ENCODE results near the gene RALGDS.
"Not testable (repeated sequence)": the region's sequence is repeated elsewhere in the genome, so short reads cannot be mapped to it uniquely, and the experiment has no call there.

The RALGDS gene

DNA sequence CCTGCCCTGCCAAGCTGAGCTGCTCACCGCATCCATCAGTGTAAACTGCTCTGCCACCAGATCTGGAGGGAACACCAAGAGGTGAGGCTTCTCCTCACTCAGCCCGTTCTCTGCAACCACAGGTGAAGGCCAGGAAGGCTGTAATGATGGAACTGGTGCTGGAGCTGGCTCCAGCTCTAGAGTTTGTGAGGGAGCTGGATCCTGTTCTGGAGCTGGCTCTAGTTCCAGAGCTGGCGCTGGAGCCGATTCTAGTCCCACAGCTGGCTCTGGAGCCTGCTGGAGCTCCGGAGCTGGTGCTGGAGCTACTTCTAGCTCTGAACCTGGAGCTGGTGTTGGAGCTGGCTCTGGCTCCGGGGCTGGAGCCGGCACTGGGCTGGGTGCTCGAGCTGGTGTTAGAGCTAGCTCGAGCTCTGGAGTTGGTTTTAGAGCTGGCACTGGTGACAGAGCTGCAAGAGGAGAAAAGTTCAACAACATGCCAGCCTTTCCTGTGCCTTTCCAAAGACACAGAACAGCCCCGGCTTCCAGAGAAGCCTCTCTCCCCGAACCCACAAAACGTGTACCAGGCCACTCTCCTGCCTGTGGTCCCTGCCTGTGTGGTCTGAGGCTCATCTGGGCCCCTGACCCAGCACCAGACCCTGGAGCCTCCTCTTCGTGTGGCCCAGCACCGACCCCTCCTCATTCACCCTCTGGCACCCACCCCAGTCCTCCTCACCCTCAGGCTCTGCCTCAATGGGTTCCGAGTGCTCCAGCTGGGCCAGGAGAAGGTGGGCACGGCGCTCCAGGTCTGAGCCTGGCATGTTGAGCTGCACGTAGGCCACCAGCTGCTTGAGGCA is 12.9 kb downstream of the RALGDS start:
- no peak for DNase-seq (ENCODE audit: low read depth in 2 of 2)

GRCh38 chr9:133107245-133107722 is 13.8 kb downstream of the RALGDS start:
- no peak for DNase-seq (ENCODE audit: low read depth in 2 of 2)

DNA sequence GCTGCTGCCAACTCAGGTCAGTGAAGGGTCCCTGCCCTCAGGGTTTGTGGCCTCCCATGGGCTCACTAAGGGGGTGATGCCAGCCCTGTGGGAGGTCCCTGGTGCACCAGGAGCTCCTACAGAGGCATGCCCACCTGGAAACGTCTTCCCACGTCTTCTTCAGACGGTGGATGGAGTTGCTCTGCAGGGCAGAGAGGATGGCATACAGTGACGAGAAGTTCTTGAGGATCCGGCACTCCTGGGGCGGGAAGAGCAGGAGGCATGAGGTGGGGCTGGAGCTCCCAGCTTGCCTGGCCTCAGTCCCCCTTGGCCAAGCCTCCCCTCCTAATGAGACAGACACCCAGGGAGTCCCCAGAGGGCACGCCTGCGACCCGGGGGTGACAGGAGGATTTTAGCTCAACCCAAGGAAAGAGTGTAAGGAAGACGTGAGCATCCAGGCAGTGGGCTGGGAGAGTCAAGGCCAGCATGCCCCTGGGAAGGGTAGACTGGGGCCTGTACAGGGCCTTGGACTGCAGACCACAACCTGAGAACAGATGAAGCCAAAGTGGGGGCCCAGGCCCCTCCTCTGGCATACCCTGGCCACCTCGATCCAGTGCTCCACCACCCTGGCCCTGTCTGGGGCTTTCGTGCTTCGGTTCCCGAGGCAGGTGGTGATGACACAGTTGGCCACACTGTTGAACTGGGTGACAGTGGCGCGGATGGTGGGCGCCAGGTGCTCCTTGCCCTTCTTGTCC is 14.4 kb downstream of the RALGDS start:
- DNase-seq (ENCODE audit: low read depth in 2 of 2), result no peak

DNA sequence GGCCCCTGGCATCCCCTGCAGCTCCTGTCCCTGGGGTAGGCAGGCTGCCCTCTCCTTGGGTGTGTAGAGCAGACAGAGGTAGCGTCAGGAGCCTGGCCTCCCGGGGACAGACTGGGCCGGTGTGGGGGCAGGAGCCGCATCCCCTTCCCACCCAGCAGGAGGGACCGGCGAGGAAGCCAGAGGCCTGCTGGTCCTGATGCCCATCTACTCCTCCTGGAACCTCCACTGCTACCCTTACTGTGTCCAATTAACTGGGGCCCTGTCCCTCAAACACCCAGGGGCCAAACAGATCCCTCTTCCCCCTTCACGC is 15.6 kb downstream of the RALGDS start:
- DNase-seq (ENCODE audit: low read depth in 2 of 2), result no peak

DNA sequence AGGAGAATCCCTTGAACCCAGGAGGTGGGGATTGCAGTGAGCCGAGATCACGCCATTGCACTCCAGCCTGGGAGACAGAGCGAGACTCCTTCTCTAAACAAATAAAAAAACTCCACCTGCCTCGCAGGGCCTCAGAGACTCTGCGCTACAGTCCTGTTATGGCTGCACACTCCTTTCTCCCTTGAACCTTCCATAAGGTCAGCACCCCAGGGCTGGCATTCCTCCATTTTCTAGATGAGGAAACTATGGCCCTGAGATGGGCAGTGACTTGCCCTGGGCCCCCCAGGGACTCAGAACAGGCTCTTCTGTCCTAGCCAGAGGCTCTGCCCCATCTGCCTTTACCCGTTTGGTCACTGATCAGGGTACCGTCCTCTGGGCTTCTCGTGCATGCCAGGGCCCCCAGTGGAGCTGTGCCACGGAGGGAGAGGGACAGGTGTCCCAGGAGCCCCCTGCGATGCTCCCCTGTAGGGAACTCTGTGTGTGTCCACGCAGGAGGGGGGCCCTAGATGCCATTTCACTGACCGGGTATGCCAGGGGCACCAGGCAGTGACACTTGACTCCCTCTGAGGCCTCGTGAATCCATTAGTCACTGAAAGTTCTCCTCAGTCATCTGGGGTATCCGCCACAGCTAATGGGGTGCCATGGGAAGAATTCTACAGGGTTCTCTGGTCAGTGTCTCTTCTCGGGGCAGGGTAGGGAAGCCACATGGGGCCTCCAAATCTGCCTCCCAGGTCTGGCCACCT is 16.2 kb downstream of the RALGDS start:
- DNase-seq (ENCODE audit: low read depth in 2 of 2), result no peak

DNA sequence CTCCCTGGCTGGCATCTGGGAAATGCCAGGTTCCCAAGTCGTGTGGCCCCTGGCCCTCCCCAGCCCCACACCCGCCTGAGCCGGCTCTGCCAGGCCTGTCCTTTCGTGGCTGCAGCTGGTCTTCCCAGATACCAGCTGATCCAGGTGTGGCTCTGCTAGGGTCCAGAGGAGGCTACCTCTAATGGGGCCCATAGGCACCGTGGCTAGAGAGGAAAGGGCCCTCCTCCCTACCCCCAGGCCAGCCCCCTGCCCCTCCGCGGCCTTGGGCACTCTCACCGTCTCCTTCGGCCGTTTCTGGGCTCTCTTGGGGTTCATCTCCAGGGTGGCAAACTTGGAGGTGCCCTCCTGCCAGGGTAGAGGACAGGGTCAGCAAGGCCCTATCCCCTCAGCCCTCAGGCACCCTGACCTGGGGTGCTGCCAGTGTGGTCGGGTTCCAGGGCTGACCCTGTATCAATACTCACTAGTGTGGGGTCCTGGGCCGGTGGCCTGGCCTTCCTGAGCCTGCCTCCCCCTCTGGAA is 17.0 kb downstream of the RALGDS start:
- no peak for DNase-seq (ENCODE audit: low read depth in 2 of 2)

DNA sequence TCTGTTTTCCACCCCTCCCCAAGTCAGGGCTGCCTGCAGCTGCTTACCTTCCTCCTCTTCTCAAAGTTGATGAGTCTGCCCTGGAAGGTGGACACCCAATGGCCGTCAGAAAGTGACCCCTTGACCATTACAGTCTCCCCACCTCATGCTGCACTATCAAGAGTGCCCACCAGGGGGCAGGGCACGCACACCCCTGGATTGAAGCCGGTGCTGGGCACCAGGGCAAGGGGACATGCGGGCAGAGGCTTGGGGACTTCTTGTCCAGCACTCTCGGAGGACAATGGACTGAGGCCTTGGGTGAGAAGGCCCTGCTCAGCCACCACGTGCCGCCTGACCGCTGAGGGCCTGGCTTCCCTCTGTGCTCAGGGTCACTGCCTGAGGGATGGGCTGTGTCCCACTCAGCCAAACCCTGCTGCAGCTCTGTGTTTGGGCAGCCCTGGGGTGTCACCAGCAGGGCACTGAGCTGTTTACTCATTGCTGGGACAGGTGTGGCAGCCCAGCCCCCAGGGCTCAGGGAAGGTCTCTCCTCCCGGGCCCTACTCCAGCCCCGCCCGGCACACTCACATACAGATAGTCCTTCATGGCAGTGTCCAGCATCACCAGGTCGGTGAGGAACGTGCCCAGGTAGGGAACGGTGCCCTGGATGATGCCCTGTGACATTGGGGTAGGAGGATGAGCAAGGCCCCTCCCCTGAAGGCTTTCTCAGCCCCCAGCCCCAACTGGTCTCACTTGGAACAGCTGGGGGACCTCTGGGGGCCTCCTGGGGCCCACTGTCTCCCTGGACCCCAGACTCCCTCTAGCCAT is 17.7 kb downstream of the RALGDS start:
- DNase-seq (ENCODE audit: low read depth in 2 of 2), result peak in 1 of 2 donors; percentile 27

DNA sequence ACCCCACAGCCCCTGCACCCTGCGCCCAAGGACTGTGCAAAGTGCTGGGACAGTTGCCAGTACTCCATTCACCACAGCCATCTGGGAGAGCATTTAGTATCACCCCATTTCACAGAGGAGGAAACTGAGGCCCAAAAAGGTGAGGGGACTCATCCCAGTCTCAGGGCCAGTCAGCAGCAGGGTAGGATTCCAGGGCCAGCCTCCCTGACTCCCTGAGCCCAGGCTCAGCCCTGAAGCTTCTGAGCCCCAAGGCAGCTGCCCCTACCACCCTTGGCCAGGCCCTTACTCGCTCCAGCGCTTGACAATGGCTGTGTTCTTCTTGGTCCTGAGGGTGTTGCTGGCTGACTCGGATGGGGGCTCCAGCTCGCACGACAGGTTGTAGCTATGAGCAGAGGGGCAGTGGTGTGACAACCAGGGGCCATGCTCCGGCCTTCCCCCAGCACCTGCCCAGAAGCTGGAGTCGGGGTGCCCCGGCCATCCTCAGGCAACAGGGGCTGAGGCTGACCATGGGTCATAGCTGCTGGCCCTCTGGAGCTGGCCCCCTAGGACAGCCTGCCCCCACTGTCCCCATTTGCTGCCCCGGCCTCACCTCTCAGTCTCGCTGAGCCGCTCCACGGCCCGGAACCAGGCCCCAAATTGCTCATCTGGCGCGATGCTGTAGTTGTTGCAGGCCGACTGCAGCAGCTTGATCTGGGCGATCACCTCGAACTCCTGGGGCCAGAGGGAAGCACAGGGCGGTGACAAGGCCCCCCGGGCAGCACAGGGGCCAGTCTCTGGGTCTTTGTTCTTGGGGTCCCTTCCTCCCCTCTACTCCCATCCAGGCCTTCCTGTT is 18.6 kb downstream of the RALGDS start:
- DNase-seq (ENCODE audit: low read depth in 2 of 2), result no peak

DNA sequence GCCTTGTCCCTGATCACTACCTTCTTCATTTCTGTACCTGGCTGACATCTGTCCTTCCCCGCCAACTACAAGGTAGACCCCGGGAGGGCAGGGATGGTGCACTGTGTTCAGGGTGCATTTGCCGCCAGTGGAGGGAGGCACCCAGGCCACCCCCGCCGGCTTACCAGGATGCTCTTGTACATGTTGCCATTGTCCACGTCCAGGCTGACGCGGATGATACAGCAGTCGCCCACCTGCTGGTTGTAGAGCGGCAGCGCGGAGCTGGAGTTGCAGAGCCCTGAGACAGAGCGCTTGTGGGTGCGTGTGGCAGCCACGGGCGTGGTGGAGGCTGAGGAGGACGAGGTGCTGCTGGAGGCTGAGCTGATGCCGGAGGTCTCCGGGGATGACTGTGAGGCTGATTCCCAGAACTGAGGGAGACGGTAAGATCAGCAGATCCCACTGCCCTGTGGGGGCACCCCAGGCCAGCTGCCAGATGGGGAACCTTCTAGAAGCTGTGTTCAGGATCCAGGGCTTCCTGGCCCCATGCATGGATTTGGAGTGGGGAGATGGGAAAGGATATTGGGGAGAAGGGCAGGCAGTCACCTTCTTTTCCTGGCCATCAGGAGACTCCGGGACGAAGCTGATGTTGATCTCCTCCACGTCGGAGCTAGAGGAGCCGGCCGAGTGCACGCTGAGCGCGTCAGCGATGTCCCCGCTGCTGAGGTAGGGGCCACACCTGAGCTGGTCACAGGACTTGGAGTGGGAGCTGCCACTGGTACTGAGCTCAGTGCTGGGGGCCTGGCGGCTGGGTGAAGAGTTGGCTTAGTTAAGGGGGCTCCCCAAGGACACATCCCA is 19.5 kb downstream of the RALGDS start:
- no peak for DNase-seq (ENCODE audit: low read depth in 2 of 2)

- DNase-seq (ENCODE audit: low read depth in 2 of 2), result no peak
Observed at GRCh38 chr9:133100506-133101355, 20.3 kb downstream of the RALGDS start.

GRCh38 chr9:133099726-133100505 is 21.1 kb downstream of the RALGDS start:
- no peak for DNase-seq (ENCODE audit: low read depth in 2 of 2)

- DNase-seq (ENCODE audit: low read depth in 2 of 2), result no peak
Observed at GRCh38 chr9:133098871-133099270, 22.2 kb downstream of the RALGDS start.

- no peak for DNase-seq (ENCODE audit: low read depth in 2 of 2)
Observed at GRCh38 chr9:133098104-133098754, 22.8 kb downstream of the RALGDS start.

GRCh38 chr9:133094842-133095393 is 26.1 kb downstream of the RALGDS start:
- DNase-seq (ENCODE audit: low read depth in 2 of 2), result no peak

DNA sequence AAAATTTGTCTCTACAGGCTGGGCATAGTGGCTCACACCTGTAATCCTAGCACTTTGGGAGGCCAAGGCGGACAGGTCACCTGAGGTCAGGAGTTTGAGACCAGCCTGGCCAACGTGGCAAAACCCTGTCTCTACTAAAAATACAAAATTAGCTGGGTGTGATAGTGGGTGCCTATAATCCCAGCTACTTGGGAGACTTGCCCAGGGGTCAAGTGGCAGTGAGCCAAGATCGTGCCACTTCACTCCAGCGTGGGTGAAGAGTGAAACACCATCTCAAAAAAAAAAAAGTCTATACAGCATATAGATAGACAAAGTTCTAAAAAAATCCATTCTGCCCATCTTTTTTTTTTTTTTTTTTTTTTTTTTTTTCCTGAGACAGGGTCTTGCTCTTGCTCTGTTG is 26.7 kb downstream of the RALGDS start:
- not testable (repeated sequence) for DNase-seq (ENCODE audit: low read depth in 2 of 2)

GRCh38 chr9:133090752-133091385 is 30.2 kb downstream of the RALGDS start:
- no peak for DNase-seq (ENCODE audit: low read depth in 2 of 2)

- DNase-seq (ENCODE audit: low read depth in 2 of 2), result no peak
Observed at GRCh38 chr9:133090187-133090586, 30.9 kb downstream of the RALGDS start.

Measured in stimulated activated CD8-positive, alpha-beta memory T cell treated with anti-CD3 and anti-CD28 coated beads, Interleukin-7, amount 100 ng/mL, for 4 hours (primary cell).